Fibroblast of the aortic adventitia (primary cell): ENCODE data around the gene PSMC2. TPM values are rescaled to one million over a fixed set of nuclear protein-coding genes. Genes with fewer than 3 reads are reported as not detected.

Experiments
- DNase-seq: peaks from one replicate; pipeline ENCODE4 v3.0.0-alpha.2; 2010; ENCODE audit warnings: low read depth
- H3K4me3 ChIP-seq: 2 replicates; pipeline ENCODE4 v1.5.1; 2011; ENCODE audit warnings: low read depth, mild to moderate bottlenecking, control low read depth, low read length, moderate library complexity
- total RNA-seq: library from RNA; depleted of rRNA; stranded (reverse); fragments of >200 nt; gene quantifications from 2 replicates; pipeline ENCODE4 v1.2.3, GENCODE V29; 2012; ENCODE audit warnings: low replicate concordance
- TF ChIP-seq, protein P1 (sequence below): IDR thresholded peaks from 2 replicates; pipeline ENCODE4 v1.5.1; 2011; ENCODE audit warnings: mild to moderate bottlenecking, low read length, control low read depth, inconsistent platforms; ENCODE audit not compliant: insufficient read depth

PSMC2 gene
- total RNA-seq, 1 donor: 170 TPM

DNA sequence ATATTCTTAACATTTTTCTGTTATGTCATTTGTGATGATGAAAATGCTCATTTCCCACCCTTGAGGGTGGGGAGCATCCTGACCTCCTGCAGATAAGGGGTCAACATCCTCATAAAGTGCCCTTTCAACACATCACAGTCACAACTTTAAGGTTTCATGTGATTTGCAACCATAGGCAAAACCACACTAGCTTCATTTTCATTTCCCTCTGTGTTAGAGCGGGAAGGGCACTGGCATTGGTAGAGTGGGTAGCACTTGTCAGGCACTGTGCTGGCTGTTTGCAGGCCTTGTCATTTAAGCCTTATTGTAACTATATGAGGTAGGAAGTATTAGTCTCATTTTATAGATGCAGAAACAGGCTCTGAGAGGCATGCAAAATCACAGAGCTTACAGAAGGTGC is 39.8 kb downstream of the PSMC2 start:
- H3K4me3 ChIP-seq: no peak overlapping the region
- no peak for DNase-seq
- TF ChIP-seq, protein P1, sequence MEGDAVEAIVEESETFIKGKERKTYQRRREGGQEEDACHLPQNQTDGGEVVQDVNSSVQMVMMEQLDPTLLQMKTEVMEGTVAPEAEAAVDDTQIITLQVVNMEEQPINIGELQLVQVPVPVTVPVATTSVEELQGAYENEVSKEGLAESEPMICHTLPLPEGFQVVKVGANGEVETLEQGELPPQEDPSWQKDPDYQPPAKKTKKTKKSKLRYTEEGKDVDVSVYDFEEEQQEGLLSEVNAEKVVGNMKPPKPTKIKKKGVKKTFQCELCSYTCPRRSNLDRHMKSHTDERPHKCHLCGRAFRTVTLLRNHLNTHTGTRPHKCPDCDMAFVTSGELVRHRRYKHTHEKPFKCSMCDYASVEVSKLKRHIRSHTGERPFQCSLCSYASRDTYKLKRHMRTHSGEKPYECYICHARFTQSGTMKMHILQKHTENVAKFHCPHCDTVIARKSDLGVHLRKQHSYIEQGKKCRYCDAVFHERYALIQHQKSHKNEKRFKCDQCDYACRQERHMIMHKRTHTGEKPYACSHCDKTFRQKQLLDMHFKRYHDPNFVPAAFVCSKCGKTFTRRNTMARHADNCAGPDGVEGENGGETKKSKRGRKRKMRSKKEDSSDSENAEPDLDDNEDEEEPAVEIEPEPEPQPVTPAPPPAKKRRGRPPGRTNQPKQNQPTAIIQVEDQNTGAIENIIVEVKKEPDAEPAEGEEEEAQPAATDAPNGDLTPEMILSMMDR: no peak

DNA sequence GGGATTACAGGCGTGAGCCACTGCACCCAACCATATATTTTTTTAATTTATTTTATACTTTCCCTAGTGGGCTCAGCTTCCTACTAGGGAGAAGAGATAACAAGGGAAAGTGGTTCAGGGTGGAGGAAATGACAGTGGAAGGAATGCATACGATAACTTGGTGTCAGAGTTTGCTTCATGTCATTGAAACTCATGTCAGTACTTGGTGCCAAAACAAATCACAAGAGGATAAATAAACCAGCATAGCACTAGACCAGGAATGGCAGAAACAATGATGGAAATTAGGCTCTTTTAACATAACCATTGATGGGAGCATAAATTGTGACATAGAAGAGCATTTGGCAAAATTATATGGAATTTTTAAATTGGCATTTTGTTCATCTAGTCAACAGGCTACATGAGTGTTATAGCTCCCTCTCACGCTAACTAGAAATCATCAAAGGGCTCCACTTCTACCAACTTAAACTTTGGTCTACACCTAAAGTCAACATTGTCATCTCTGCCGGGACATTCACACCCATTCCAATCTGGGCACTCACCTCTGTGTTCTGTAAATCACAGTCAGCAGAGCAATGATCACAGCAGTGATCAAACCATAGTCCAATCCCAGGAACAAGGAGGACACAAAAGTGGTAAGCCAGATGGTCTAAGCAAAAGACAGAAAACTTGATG is 41.2 kb downstream of the PSMC2 start:
- DNase-seq: no peak
- no peak overlapping the region for H3K4me3 ChIP-seq
- TF ChIP-seq, protein P1: no peak

DNA sequence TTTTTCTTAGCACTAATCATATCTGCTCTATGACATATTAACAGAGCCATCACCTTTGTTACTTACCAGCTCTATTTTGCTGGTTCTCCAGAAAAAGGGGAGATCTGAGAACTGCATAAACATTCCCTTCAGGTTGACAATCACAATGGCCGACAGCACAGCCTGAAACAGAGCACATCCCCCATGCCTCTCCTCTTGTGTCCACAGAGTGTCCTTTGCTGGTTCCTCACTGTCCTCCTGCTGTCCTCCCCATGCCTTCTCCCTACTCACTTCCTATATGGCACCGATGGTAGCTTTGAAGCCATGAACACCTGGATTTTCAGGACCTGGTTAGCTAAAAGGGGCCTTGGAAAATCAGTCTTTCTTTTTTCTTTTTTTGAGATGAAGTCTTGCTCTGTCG is 41.8 kb downstream of the PSMC2 start:
- no peak for DNase-seq
- TF ChIP-seq, protein P1: no peak
- H3K4me3 ChIP-seq: no peak overlapping the region

DNA sequence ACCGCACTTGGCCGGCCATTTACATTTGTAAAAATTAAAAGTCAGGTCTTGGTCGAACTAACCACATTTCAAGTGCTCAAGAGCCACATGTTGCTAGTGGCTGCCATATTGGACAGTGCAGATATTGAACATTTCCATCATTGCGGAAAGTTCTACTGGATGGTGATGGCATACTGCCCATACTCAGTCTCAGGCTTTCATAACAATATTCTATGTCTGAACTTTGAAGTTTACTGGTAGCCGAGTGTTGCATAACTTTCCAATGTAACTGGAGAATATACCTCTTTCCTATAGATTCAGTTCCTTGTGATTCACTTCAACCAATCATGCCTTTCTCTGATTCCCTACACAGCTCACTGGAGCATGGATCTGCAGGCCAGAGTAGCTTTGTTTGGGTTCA is 43.7 kb downstream of the PSMC2 start:
- DNase-seq: no peak
- TF ChIP-seq, protein P1: no peak

DNA sequence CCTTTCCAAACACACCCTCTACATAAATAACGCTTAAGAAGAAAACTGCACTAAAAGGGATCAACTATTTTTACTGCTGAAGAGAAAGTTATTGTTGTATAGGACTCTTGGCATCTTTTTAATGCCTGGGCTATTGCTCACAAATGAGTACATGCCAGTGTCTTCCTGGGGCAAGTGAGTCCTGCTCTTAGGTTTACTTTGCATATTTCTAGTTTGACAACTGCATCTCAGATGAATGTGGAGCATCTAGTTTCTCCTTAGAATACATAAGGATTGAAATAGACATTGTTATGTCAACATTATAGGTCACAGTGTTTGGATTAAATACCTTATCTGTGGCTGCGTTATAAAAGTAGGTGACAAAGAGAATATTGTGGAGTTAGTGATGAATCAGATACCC is 44.5 kb downstream of the PSMC2 start:
- TF ChIP-seq, protein P1: no peak
- DNase-seq: no peak
- H3K4me3 ChIP-seq: no peak overlapping the region

More for the DNA sequence above, 43.7 kb downstream of the PSMC2 start:
- H3K4me3 ChIP-seq: no peak overlapping the region

DNA sequence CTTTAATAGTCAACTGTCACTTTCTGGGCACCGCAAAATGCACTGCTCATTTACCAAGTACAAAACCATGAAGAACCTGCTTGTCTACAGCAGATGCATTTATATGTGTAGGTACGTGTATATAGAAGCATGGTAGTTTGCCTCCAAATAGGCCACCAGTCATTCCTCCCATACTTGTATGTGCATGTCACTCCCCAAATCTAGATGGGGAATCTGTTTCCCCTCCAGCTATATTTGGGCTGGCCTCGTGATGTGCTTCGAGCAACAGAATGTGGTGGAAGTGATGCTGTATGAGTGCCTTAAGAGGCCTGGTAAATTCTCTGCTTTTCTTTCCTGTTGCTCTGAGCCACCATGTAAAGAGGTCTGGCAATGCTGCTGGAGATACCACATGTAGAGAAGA is 47.1 kb downstream of the PSMC2 start:
- DNase-seq: no peak
- H3K4me3 ChIP-seq: no peak overlapping the region
- TF ChIP-seq, protein P1: no peak

DNA sequence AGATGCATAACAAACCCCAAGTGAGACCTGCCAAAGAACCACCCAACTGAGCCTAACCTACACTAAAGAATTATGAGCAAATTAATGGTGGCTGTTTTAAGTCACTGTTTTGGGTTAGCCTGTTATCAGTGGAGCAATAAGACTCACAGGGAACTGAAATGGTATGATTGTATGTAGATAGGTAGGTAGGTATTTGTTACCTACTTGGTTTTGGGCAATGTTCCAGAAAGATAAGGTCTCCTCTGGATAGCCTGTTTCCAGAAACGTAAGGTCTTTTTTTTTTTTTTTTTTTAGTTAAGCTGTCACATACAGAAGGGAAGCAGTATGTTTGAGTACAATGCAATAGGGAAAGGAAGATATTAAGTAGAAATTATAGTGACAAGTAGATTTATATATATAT is 47.6 kb downstream of the PSMC2 start:
- TF ChIP-seq, protein P1: no peak
- DNase-seq: no peak

More for the DNA sequence above, 47.6 kb downstream of the PSMC2 start:
- no peak overlapping the region for H3K4me3 ChIP-seq
